H9 (cell line): ENCODE measurements around the gene TBX5. TPM values are rescaled to one million over a fixed set of nuclear protein-coding genes. Genes with fewer than 3 reads are reported as not detected.

Experiments
- DNase-seq: peaks from one replicate; pipeline ENCODE4 v3.0.0-alpha.2; 2017
- H2AFZ ChIP-seq: one replicate; pipeline ENCODE4 v1.6.1; 2013; ENCODE audit warnings: mild to moderate bottlenecking, low read length, control low read depth, moderate library complexity
- H2AK5ac ChIP-seq: 2 replicates; pipeline ENCODE4 v1.6.1; 2013; ENCODE audit warnings: low read length, control low read depth, mixed read lengths; ENCODE audit not compliant: insufficient read length
- H2BK120ac ChIP-seq: one replicate; pipeline ENCODE4 v1.6.1; 2013; ENCODE audit warnings: low read depth, mild to moderate bottlenecking, low read length, control low read depth, inconsistent platforms; ENCODE audit not compliant: poor library complexity, severe bottlenecking
- H2BK12ac ChIP-seq: 2 replicates; pipeline ENCODE4 v1.6.1; 2013; ENCODE audit warnings: low read length, control low read depth, mixed read lengths, low read depth; ENCODE audit not compliant: insufficient read length
- H2BK15ac ChIP-seq: 2 replicates; pipeline ENCODE4 v1.6.1; 2013; ENCODE audit warnings: low read depth, low read length, control low read depth
- H2BK20ac ChIP-seq: one replicate; pipeline ENCODE4 v1.6.1; 2013; ENCODE audit warnings: low read depth, mild to moderate bottlenecking, low read length, control low read depth, inconsistent platforms; ENCODE audit not compliant: poor library complexity, severe bottlenecking
- H2BK5ac ChIP-seq: 2 replicates; pipeline ENCODE4 v1.6.1; 2013; ENCODE audit warnings: low read length, control low read depth, mixed read lengths; ENCODE audit not compliant: insufficient read length
- H3K14ac ChIP-seq: 2 replicates; pipeline ENCODE4 v1.6.1; 2013; ENCODE audit warnings: low read length, control low read depth; ENCODE audit not compliant: insufficient read depth
- H3K18ac ChIP-seq: 2 replicates; pipeline ENCODE4 v1.6.1; 2013; ENCODE audit warnings: low read depth, mild to moderate bottlenecking, mixed read lengths, low read length, control low read depth; ENCODE audit not compliant: insufficient read length
- H3K23ac ChIP-seq: 2 replicates; pipeline ENCODE4 v1.6.1; 2013; ENCODE audit warnings: low read length, control low read depth, mixed read lengths, low read depth; ENCODE audit not compliant: insufficient read length
- H3K23me2 ChIP-seq: 2 replicates; pipeline ENCODE4 v1.6.1; 2013; ENCODE audit warnings: low read depth, mild to moderate bottlenecking, mixed read lengths, low read length, control low read depth; ENCODE audit not compliant: insufficient read length, poor library complexity, severe bottlenecking
- H3K27ac ChIP-seq: 2 replicates; pipeline ENCODE4 v1.5.1; 2013; ENCODE audit warnings: low read length, control low read depth, mixed read lengths, low read depth; ENCODE audit not compliant: insufficient read length
- H3K27me3 ChIP-seq: 2 replicates; pipeline ENCODE4 v1.6.1; 2013; ENCODE audit warnings: low read length, control low read depth, inconsistent platforms; ENCODE audit not compliant: insufficient read depth
- H3K4ac ChIP-seq: 2 replicates; pipeline ENCODE4 v1.6.1; 2013; ENCODE audit warnings: low read depth, mild to moderate bottlenecking, control low read depth, inconsistent platforms, low read length, moderate library complexity
- H3K4me1 ChIP-seq: 2 replicates; pipeline ENCODE4 v1.6.1; 2013; ENCODE audit warnings: low read length, control low read depth, inconsistent platforms; ENCODE audit not compliant: insufficient read depth
- H3K4me2 ChIP-seq: 2 replicates; pipeline ENCODE4 v1.6.1; 2013; ENCODE audit warnings: low read length, control low read depth, mixed read lengths; ENCODE audit not compliant: insufficient read length, insufficient read depth
- H3K56ac ChIP-seq: 2 replicates; pipeline ENCODE4 v1.6.1; 2013; ENCODE audit warnings: low read depth, mild to moderate bottlenecking, mixed read lengths, low read length, control low read depth; ENCODE audit not compliant: insufficient read length
- H3K79me1 ChIP-seq: 2 replicates; pipeline ENCODE4 v1.6.1; 2013; ENCODE audit warnings: low read depth, mild to moderate bottlenecking, moderate library complexity, low read length, control low read depth, inconsistent platforms; ENCODE audit not compliant: insufficient read depth, poor library complexity, severe bottlenecking
- H3K79me2 ChIP-seq: 2 replicates; pipeline ENCODE4 v1.6.1; 2013; ENCODE audit warnings: low read length, control low read depth, inconsistent platforms; ENCODE audit not compliant: insufficient read depth
- H3K9ac ChIP-seq: 2 replicates; pipeline ENCODE4 v1.6.1; 2013; ENCODE audit warnings: low read length, control low read depth, mixed read lengths; ENCODE audit not compliant: insufficient read length; ENCODE audit errors: extremely low read depth
- H3K9me3 ChIP-seq: one replicate; pipeline ENCODE4 v1.6.1; 2013; ENCODE audit warnings: low read depth, low read length, inconsistent platforms; ENCODE audit not compliant: control insufficient read depth
- H3T11ph ChIP-seq: one replicate; pipeline ENCODE4 v1.6.1; 2013; ENCODE audit warnings: mild to moderate bottlenecking, low read length, control low read depth, inconsistent platforms
- H4K20me1 ChIP-seq: one replicate; pipeline ENCODE4 v1.6.1; 2013; ENCODE audit not compliant: control insufficient read depth, insufficient read length, insufficient read depth
- H4K5ac ChIP-seq: 2 replicates; pipeline ENCODE4 v1.6.1; 2013; ENCODE audit warnings: low read depth, mild to moderate bottlenecking, mixed read lengths, low read length, control low read depth; ENCODE audit not compliant: insufficient read length
- H4K8ac ChIP-seq: replicated peaks from 2 replicates; pipeline ENCODE4 v1.6.1; 2013; ENCODE audit warnings: low read length, control low read depth, mixed read lengths, low read depth; ENCODE audit not compliant: insufficient read length
- H4K91ac ChIP-seq: 2 replicates; pipeline ENCODE4 v1.6.1; 2013; ENCODE audit warnings: low read depth, mild to moderate bottlenecking, moderate library complexity, mixed read lengths, low read length, control low read depth; ENCODE audit not compliant: insufficient read length
- H3K27ac Mint-ChIP-seq, 3 experiments: 2 replicates in 2 of 3; 3 replicates in 1 of 3; pipeline ENCODE4 v1.8.0; 2020 to 2021; ENCODE audit warnings: mixed read lengths in 3 of 3, mild to moderate bottlenecking in 1 of 3, moderate library complexity in 1 of 3
- H3K27me3 Mint-ChIP-seq: 2 replicates; pipeline ENCODE4 v1.8.0; 2021; ENCODE audit warnings: low read depth, mild to moderate bottlenecking, moderate library complexity, mixed read lengths
- H3K36me3 Mint-ChIP-seq, 3 experiments: 2 replicates in 2 of 3; 3 replicates in 1 of 3; pipeline ENCODE4 v1.8.0; 2020 to 2021; ENCODE audit warnings: low read depth in 3 of 3, mixed read lengths in 3 of 3; ENCODE audit not compliant: insufficient read depth in 1 of 3
- H3K4me1 Mint-ChIP-seq, 2 experiments: 2 replicates each; pipeline ENCODE4 v1.8.0; 2020; ENCODE audit warnings: mixed read lengths in 2 of 2
- H3K4me3 Mint-ChIP-seq, 2 experiments: 2 replicates in 1 of 2; 3 replicates in 1 of 2; pipeline ENCODE4 v1.8.0; 2020 to 2021; ENCODE audit warnings: mild to moderate bottlenecking in 2 of 2, mixed read lengths in 2 of 2, moderate library complexity in 1 of 2
- H3K9me3 Mint-ChIP-seq, 2 experiments: 2 replicates in 1 of 2; 3 replicates in 1 of 2; pipeline ENCODE4 v1.8.0; 2020; ENCODE audit warnings: mild to moderate bottlenecking in 2 of 2, mixed read lengths in 2 of 2, moderate library complexity in 1 of 2
- CTCF ChIP-seq: fragments of 200-600 bp; sonication (generic); conservative IDR thresholded peaks from 3 replicates; pipeline ENCODE4 v1.8.0; 2021; ENCODE audit warnings: antibody characterized with exemption, mild to moderate bottlenecking
- WGBS: extraction: QIAGEN DNeasy Blood & Tissue Kit; methylation state at CpG from one replicate; pipeline ENCODE4 v1.1.7; 2013; ENCODE audit warnings: missing lambda C conversion rate, low lambda C conversion rate, mixed read lengths; ENCODE audit not compliant: insufficient read length; ENCODE audit errors: extremely low coverage; 5-methylcytosine and 5-hydroxymethylcytosine counted together
- total RNA-seq: library from RNA; stranded (reverse); gene quantifications from 2 replicates; pipeline ENCODE4 v1.2.1, GENCODE V29; 2021

TBX5 gene
- total RNA-seq, 1 experiment from 2014 or later: not detected

DNA sequence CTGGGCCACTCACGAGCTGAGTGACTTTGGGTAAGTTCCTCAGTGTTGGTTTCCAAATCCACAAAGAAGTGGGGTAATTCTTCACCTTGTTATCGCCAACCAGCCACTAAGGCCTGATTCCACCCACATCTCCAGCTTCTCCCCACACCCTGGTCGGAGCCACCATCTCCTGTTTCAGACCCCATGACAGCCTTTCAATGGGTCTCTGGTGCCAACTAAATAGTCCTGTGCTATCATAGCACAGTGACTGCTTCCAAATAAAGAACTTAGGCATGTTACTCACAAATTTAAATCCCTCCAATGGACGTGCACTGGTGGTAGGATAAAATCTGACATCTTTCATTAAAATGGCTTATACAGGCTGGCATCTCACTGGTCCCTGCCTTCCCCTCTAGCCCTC, 44.0 kb downstream of the TBX5 start:
- Histone ChIP-seq H3K79me1 (no peaks in the 10 kb centered on the region), H3K27ac (no peak overlapping the region), H2AFZ (no peak overlapping the region), H3K27me3 (no peaks in the 10 kb centered on the region), H3K4me2 (no peak overlapping the region), H3K14ac (no peak overlapping the region), H4K5ac (no peak overlapping the region), H2AK5ac (no peak overlapping the region), H3K79me2 (no peaks in the 10 kb centered on the region), H4K20me1 (no peaks in the 10 kb centered on the region), H3K9ac (no peak overlapping the region), H2BK5ac (no peak overlapping the region), H3K4ac (no peak overlapping the region), H3K9me3 (no peaks in the 10 kb centered on the region), H3K4me1 (no peaks in the 10 kb centered on the region), H3K23me2 (no peaks in the 10 kb centered on the region), H3K18ac (no peak overlapping the region), H4K91ac (no peak overlapping the region), H2BK20ac (no peak overlapping the region), H2BK12ac (no peak overlapping the region), H3T11ph (no peak overlapping the region), H3K23ac (no peak overlapping the region), H3K56ac (no peak overlapping the region), H2BK120ac (no peak overlapping the region), H4K8ac (no peak overlapping the region), H2BK15ac (no peak overlapping the region)
- Mint-ChIP-seq H3K4me3 (no peak overlapping the region), H3K27ac (peak overlapping the region in 1 of 3 experiments; percentile 53; a peak in 1 of 7 replicates), H3K4me1 (peaks cover 4 to 7% of the 10 kb centered on the region in 2 experiments; a peak in 3 of 4 replicates), H3K9me3 (peaks cover 8 to 9% of the 10 kb centered on the region in 2 experiments; a peak in 4 of 5 replicates), H3K27me3 (peaks cover 12% of the 10 kb centered on the region; the same call in 1 of the 2 replicates), H3K36me3 (peaks cover 0 to 8% (median 6%) of the 10 kb centered on the region in 3 experiments; a peak in 5 of 7 replicates)
- no peak for DNase-seq
- TF ChIP-seq CTCF: no peak
- no CpG with 5 or more reads among the region's 4 CpGs for WGBS
